GM06990 (cell line): ENCODE measurements around the gene FEN1.

Experiments
- DNase-seq: peaks from one replicate; pipeline ENCODE4 v3.0.0-alpha.2; 2011; ENCODE audit not compliant: insufficient read length; ENCODE audit errors: extremely low read depth
- H3K27me3 ChIP-seq: replicated peaks from 2 replicates; pipeline ENCODE4 v1.6.0; 2011; ENCODE audit warnings: low read length; ENCODE audit not compliant: control insufficient read depth, insufficient read depth
- H3K36me3 ChIP-seq: 2 replicates; pipeline ENCODE4 v1.5.1; 2011; ENCODE audit warnings: low read length; ENCODE audit not compliant: control insufficient read depth, insufficient read depth
- H3K4me3 ChIP-seq: replicated peaks from 2 replicates; pipeline ENCODE4 v1.5.1; 2011; ENCODE audit warnings: low read depth, mild to moderate bottlenecking, control low read depth, low read length
- CTCF ChIP-seq: IDR thresholded peaks from 2 replicates; pipeline ENCODE4 v1.5.1; 2011; ENCODE audit warnings: low read length, control low read depth, mild to moderate bottlenecking, inconsistent platforms; ENCODE audit not compliant: insufficient read depth, poor library complexity, severe bottlenecking

Gene FEN1

GRCh38 chr11:61838921-61839320 is 46.2 kb downstream of the FEN1 start:
- DNase-seq = no peak
- no peak for TF ChIP-seq CTCF
- H3K36me3 ChIP-seq = peaks cover 41% of the 10 kb centered on the region
- no peaks in the 10 kb centered on the region for H3K27me3 ChIP-seq
- H3K4me3 ChIP-seq = no peak overlapping the region

GRCh38 chr11:61839742-61840141 is 47.0 kb downstream of the FEN1 start:
- Histone ChIP-seq H3K27me3 (no peaks in the 10 kb centered on the region), H3K4me3 (no peak overlapping the region), H3K36me3 (peaks cover 41% of the 10 kb centered on the region)
- no peak for DNase-seq
- TF ChIP-seq CTCF = no peak

GRCh38 chr11:61840371-61840770 is 47.7 kb downstream of the FEN1 start:
- TF ChIP-seq CTCF = no peak
- H3K4me3 ChIP-seq = no peak overlapping the region
- H3K36me3 ChIP-seq = peaks cover 44% of the 10 kb centered on the region
- no peak for DNase-seq
- no peaks in the 10 kb centered on the region for H3K27me3 ChIP-seq

- Histone ChIP-seq H3K4me3 (no peak overlapping the region), H3K36me3 (peaks cover 47% of the 10 kb centered on the region), H3K27me3 (no peaks in the 10 kb centered on the region)
- DNase-seq = no peak
- TF ChIP-seq CTCF = no peak
Observed at GRCh38 chr11:61841636-61842527, 49.2 kb downstream of the FEN1 start.

- no peak for TF ChIP-seq CTCF
- Histone ChIP-seq H3K27me3 (no peaks in the 10 kb centered on the region), H3K36me3 (peaks cover 47% of the 10 kb centered on the region), H3K4me3 (no peak overlapping the region)
- DNase-seq = no peak
Observed at GRCh38 chr11:61842528-61842820, 49.8 kb downstream of the FEN1 start.
